Anterior cingulate cortex (tissue), 58 donors: ENCODE data around the gene CCSAP.
"Not testable (repeated sequence)": the region's sequence is repeated elsewhere in the genome, so short reads cannot be mapped to it uniquely, and the experiment has no call there.

Source experiments
- DNase-seq, 58 donors: peaks; one replicate each; lab custom pipeline; 2025; lab: John Stamatoyannopoulos, UW

CCSAP gene

GRCh38 chr1:229328598-229329362 lies 14.1 kb downstream of the CCSAP start:
- no peak for DNase-seq

- DNase-seq = not testable (repeated sequence)
Observed at GRCh38 chr1:229327765-229328164, 15.1 kb downstream of the CCSAP start.

- DNase-seq = no peak
Observed at GRCh38 chr1:229326601-229327000, 16.2 kb downstream of the CCSAP start.

- DNase-seq = no peak
Observed at GRCh38 chr1:229325853-229326487, 16.9 kb downstream of the CCSAP start.

GRCh38 chr1:229325401-229325800 lies 17.4 kb downstream of the CCSAP start:
- DNase-seq = no peak

GRCh38 chr1:229323885-229324553 lies 18.8 kb downstream of the CCSAP start:
- no peak for DNase-seq

- DNase-seq = no peak
Observed at GRCh38 chr1:229323201-229323600, 19.6 kb downstream of the CCSAP start.

- DNase-seq = no peak
Observed at GRCh38 chr1:229319487-229319886, 23.4 kb downstream of the CCSAP start.

GRCh38 chr1:229318056-229318455 lies 24.8 kb downstream of the CCSAP start:
- no peak for DNase-seq

- DNase-seq = no peak
Observed at GRCh38 chr1:229316166-229316565, 26.7 kb downstream of the CCSAP start.

GRCh38 chr1:229310833-229311232 lies 32.0 kb downstream of the CCSAP start:
- no peak for DNase-seq

- DNase-seq = no peak
Observed at GRCh38 chr1:229309684-229310083, 33.2 kb downstream of the CCSAP start.

GRCh38 chr1:229309074-229309473 lies 33.8 kb downstream of the CCSAP start:
- no peak for DNase-seq

GRCh38 chr1:229305392-229305791 lies 37.5 kb downstream of the CCSAP start:
- no peak for DNase-seq

GRCh38 chr1:229303855-229304254 lies 39.0 kb downstream of the CCSAP start:
- DNase-seq = no peak

- no peak for DNase-seq
Observed at GRCh38 chr1:229302740-229303139, 40.1 kb downstream of the CCSAP start.

- DNase-seq = no peak
Observed at GRCh38 chr1:229300099-229300757, 42.6 kb downstream of the CCSAP start.

- DNase-seq = no peak
Observed at GRCh38 chr1:229298887-229299503, 43.9 kb downstream of the CCSAP start.

- DNase-seq = no peak
Observed at GRCh38 chr1:229298420-229298819, 44.4 kb downstream of the CCSAP start.

GRCh38 chr1:229297746-229298145 lies 45.1 kb downstream of the CCSAP start:
- no peak for DNase-seq

- no peak for DNase-seq
Observed at GRCh38 chr1:229296541-229296941, 46.3 kb downstream of the CCSAP start.
